Gastroesophageal sphincter (tissue), 3 donors: ENCODE measurements around the gene TBXT.

Experiments
- CTCF ChIP-seq, 4 experiments: fragments of 200-600 bp in 2 of 4; fragments of 450-650 bp in 2 of 4; sonication (generic) in 1 of 4; IDR thresholded peaks; one replicate each; pipeline ENCODE4 v1.5.1; 2017 to 2019; ENCODE audit warnings: antibody characterized with exemption in 4 of 4, mild to moderate bottlenecking in 2 of 4, moderate library complexity in 2 of 4
- EP300 ChIP-seq: sonication (generic); formaldehyde crosslinking; IDR thresholded peaks from one replicate; pipeline ENCODE4 v1.6.1; 2017; ENCODE audit warnings: antibody characterized with exemption, mild to moderate bottlenecking
- POLR2A ChIP-seq, 2 donors: fragments of 450-650 bp; IDR thresholded peaks; one replicate each; pipeline ENCODE4 v1.6.1; 2017; ENCODE audit warnings: antibody characterized with exemption in 2 of 2, mild to moderate bottlenecking in 2 of 2, moderate library complexity in 1 of 2
- POLR2AphosphoS5 ChIP-seq: sonication (generic); formaldehyde crosslinking; IDR thresholded peaks from one replicate; pipeline ENCODE4 v1.6.1; 2017; ENCODE audit warnings: antibody characterized with exemption

DNA sequence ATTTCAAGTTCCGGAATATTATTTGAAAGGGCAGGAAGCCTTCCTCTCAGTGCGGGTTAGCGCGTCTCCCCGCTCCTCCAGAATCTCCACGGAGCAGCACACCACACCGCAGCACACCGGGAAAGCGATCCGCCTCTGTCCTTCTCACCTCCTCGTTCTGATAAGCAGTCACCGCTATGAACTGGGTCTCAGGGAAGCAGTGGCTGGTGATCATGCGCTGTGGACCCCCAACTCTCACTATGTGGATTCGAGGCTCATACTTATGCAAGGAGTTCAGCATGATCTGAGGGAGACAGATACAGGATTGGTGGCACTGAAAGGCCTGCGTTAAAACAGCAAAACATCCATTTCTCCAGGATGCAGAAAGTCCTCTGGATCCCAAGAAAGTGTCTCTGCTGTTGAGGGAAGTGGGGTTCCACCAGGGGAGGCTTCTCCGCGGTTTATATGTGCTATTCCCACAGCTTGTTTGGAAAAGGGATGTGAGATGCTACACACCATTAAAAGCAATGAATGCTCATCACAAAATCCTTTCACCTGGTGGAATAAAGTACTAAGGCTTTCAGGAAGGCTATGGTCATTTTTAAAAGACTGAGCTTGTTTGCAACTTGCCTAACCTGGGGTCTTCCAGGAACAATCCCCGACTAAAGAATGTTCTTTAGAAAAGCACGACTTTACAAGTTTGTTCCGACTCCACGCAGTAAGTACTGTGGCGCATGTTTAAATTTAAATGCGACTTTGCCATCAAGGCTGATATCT, 1.9 kb downstream of the TBXT start:
- no peak for TF ChIP-seq POLR2A (IDR thresholded peaks at IDR 0.05)
- TF ChIP-seq EP300 = no peak
- no peak for TF ChIP-seq CTCF (IDR thresholded peaks at IDR 0.05)
- TF ChIP-seq POLR2AphosphoS5 = no peak
